HG02610 (cell line): ENCODE data around the gene ANKRD61.
"Not testable (repeated sequence)": the region's sequence is repeated elsewhere in the genome, so short reads cannot be mapped to it uniquely, and the experiment has no call there.

Experiments used
- ATAC-seq: cut with Tn5 transposase; IDR thresholded peaks from one replicate; pipeline ENCODE4 v1.9.1; 2021; ENCODE audit warnings: mild to moderate bottlenecking, moderate library complexity; ENCODE audit not compliant: unreplicated experiment

The ANKRD61 gene

GRCh38 chr7:6030988-6031387, at the start of gene ANKRD61:
Gene ANKRD61, plus strand, starts transcription at chr7:6031376. Its CDS starts 0 bp downstream, at chr7:6031376.
- no peak for ATAC-seq

- ATAC-seq = not testable (repeated sequence)
These were observed 44.1 kb upstream of the ANKRD61 start for GRCh38 chr7:5987061-5987460.

- no peak for ATAC-seq
These were observed 33.9 kb upstream of the ANKRD61 start for GRCh38 chr7:5997210-5997808.

DNA sequence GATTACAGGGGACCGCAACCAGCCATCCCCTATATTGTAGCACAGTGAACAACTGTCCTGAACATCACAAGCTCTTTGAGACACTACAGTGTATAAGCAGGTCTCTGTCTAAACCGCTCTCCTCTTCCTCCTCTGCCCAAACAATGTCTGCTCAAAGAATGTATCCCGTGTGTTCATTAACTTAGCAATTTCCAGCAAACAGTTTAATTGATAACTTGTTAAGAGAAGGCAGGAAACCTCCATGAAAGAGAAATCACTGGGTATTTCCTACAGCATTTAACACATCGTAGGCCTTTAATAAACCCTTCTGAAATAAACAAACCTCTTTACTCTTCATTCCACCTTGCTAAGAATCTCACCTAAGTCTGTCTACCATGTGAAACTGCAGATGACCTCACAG, 23.8 kb upstream of the ANKRD61 start:
- no peak for ATAC-seq

- ATAC-seq = not testable (repeated sequence)
These were observed 23.2 kb upstream of the ANKRD61 start for GRCh38 chr7:6007835-6008590.

- ATAC-seq = peak; percentile 96
These were observed 22.2 kb upstream of the ANKRD61 start, which contains the start of the genes AIMP2 and PMS2 for GRCh38 chr7:6008668-6009611. Gene AIMP2, plus strand, starts transcription at chr7:6009272. Its CDS starts 92 bp downstream, at chr7:6009364. Gene PMS2, minus strand, starts transcription at chr7:6009049. Its CDS starts 30 bp downstream, at chr7:6009019.

GRCh38 chr7:6010370-6010769, 20.8 kb upstream of the ANKRD61 start:
- ATAC-seq = not testable (repeated sequence)

DNA sequence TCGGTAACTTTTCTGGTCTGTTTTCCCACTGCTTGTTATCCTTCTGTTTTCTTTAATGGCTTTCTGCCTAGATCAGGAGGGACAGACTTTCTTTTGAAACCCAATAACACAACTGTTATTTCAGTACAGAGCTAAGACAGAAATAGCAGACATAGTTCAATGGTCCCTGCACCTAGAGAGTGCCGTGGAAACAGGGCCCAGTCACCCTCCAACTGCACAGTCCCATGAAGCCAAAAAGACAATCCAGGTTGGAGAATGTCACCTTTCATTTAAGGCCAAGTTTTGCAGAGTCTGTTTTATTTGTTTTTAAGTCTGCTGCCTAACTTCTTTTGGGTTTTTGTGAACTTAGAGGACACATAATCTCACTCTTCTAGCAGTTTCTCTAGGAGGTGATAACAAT, 19.6 kb upstream of the ANKRD61 start:
- no peak for ATAC-seq

- no peak for ATAC-seq
These were observed 18.6 kb upstream of the ANKRD61 start for GRCh38 chr7:6012355-6013104.

GRCh38 chr7:6015917-6016652, 15.1 kb upstream of the ANKRD61 start:
- no peak for ATAC-seq

- no peak for ATAC-seq
These were observed 14.6 kb upstream of the ANKRD61 start for GRCh38 chr7:6016653-6016966.

DNA sequence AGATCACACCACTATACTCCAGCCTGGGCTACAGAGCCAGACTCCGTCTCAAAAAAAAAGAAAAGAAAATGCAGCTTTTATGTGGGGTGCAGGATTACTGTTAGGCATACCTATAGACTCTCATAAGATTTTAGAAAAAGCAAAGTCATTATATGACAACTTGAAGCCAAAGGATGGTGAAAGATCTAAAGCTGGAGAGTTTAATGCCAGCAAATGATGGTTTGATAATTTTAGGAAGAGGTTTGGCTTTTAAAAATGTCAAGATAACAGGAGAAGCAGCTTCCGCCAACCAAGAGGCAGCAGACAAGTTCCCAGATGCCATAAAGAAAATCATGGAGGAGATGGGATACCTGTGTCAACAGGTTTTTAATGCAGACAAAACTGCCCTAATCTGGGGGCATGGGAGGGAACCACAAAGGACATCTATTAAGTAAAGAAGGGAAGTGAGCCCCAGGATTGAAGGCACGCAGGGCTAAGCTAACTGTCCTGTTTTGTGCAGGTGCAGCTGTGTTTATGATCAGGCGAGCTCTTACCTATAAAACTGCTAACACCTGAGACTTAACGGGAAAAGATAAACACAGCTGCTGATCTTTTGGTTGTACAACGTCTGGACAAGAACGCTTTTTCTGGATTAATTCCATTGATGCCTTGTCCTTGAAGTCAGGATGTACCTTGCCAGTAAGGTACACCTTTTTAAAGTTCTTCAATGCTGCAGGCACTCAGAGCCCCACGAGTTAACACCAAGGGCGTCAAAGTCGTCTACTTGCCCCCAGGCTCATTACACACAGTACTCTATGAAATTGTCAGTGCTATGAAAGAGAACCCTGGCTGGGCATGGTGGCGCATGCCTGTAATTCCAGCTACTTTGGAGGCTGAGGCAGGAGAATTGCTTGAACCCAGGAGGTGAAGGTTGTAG, 10.5 kb upstream of the ANKRD61 start:
- no peak for ATAC-seq

DNA sequence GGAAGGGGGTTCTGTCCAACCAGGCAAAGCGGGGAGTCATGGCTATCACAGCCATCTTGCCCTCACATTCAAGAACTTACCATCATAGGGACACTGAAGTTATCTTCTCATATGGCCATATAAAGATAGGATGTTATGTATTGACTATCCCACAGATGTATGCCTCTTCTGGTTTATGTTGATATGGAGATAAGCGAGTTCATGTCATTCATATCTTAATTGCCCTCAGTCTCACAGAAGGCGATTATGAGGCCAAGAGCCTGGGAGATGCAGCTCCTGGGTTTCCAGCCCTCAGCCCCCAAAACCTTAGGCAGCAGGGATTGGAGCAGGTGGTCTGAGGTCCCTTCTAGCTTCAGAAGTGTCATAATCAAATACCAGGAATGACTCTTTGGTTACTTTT, 8.5 kb upstream of the ANKRD61 start:
- ATAC-seq = no peak

- no peak for ATAC-seq
These were observed 7.2 kb upstream of the ANKRD61 start for GRCh38 chr7:6023974-6024435.

GRCh38 chr7:6026011-6026819, 5.0 kb upstream of the ANKRD61 start:
- ATAC-seq = peak; percentile 82

DNA sequence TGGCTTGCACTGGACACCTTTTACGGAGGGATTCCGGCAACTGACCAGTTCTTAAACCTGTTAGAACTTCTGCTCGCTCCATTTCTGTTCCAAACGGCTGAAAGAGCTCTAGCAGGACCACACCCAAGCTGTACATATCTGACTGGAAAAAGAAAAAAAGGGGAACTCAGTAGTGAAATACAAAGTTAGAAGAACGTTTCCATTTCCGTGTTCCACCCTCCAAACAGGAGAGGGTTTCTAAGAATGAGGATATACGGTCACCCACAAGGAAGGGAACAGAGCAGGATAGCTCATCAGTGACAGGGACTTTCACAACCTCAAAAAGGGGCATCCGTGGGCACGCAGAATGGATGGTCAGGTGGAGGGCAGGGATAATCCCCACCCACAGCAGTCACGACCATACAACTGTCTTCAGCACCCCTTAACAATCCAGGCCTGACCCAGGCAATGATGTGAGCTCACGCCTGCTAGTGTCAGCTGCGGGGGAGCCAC, 4.3 kb upstream of the ANKRD61 start:
- ATAC-seq = peak; percentile 37

GRCh38 chr7:6027806-6028365, 3.3 kb upstream of the ANKRD61 start:
- no peak for ATAC-seq
